GM20000 (cell line): ENCODE measurements around the gene PLEKHA6.

Experiments used
- DNase-seq: peaks from one replicate; pipeline ENCODE4 v3.0.0; 2012; ENCODE audit warnings: low spot score
- CTCF ChIP-seq: IDR thresholded peaks from 2 replicates; pipeline ENCODE4 v1.5.1; 2012; ENCODE audit warnings: mild to moderate bottlenecking, control low read depth; ENCODE audit errors: extremely low read depth, missing control alignments

PLEKHA6 gene

GRCh38 chr1:204286831-204287421 lies 72.8 kb downstream of the PLEKHA6 start:
- no peak for DNase-seq
- TF ChIP-seq CTCF = no peak

DNA sequence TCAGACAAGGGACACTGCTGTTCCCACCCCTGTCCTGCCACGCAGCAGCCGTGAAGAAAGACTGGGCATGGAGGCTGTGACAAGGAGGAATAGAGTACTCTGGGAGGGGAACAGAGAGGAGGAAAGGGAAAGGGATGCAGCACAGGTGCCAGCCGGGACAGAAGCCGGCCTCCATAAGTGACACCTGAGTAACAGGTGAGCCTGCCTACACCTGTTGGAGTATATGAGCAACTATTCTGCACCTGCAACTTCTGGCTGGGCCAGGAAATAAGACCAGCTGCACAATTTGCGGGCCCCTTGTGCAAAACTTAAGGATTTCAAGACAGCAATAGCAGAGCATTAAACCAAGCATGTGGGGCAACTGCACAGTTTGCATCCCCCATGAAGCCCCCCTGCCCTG lies 73.4 kb downstream of the PLEKHA6 start:
- no peak for TF ChIP-seq CTCF
- DNase-seq = no peak

- no peak for DNase-seq
Observed at GRCh38 chr1:204285436-204286305, 74.1 kb downstream of the PLEKHA6 start.

DNA sequence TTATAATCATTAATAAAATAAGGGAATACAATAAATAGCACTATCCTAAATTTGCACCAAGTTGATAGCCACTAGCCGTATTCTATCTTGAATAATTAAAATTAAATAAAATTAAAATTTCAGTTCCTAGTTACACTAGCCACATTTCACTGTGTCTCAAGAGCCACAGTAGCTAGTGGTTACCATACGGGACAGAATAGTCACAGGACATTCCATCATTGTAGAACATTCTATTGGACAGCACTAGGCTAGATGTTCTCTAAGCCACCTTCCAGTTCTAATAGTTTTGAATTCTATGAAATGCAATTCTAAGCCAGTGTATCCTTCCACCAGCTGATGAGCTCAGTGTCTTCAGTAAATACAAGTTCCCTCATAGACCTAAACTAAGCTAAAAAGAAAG lies 74.8 kb downstream of the PLEKHA6 start:
- no peak for DNase-seq
- TF ChIP-seq CTCF = no peak

More at GRCh38 chr1:204285436-204286305, 74.1 kb downstream of the PLEKHA6 start:
- TF ChIP-seq CTCF = no peak

GRCh38 chr1:204283711-204284651 lies 75.7 kb downstream of the PLEKHA6 start:
- no peak for DNase-seq
- no peak for TF ChIP-seq CTCF

- no peak for TF ChIP-seq CTCF
- DNase-seq = no peak
Observed at GRCh38 chr1:204282761-204283221, 76.9 kb downstream of the PLEKHA6 start.
